ENCODE results near the gene PIGC. TPM values are rescaled to one million over a fixed set of nuclear protein-coding genes. Genes with fewer than 3 reads are reported as not detected.

The PIGC gene
- total and polyA plus RNA-seq, 2 donors (not counting 3 experiments of a cell fraction or from before 2014, with no cell fraction given): 16.1 to 25.8 TPM

GRCh38 chr1:172408958-172409357, 34.9 kb downstream of the PIGC start:
- intact Hi-C loops (cut with micrococcal nuclease) (no loop called here), dilution Hi-C loops (cut with MboI; ENCODE audit: extremely low pct_ligation_motif_present, low sequenced_read_pairs) (loop anchor here (25.0 kb wide), 1 partner anchor 397 kb away; no protein-coding TSS in a partner anchor)
- Histone ChIP-seq H3K27me3 (ENCODE audit: control insufficient read depth in 2 of 2, insufficient read depth in 2 of 2, low read length in 2 of 2) (no peaks in the 10 kb centered on the region), H4K20me1 (replicated peaks; ENCODE audit: control insufficient read depth, extremely low read depth, insufficient read depth, low read length) (no peaks in the 10 kb centered on the region), H3K4me3 (replicated peaks in 1 of 3; ENCODE audit: insufficient read depth in 1 of 3, low read depth in 1 of 3, low read length in 3 of 3) (no peak overlapping the region), H3K27ac (ENCODE audit: insufficient read depth, low read depth, low read length) (no peak overlapping the region), H2AFZ (ENCODE audit: low read depth, low read length) (no peak overlapping the region), H3K9me3 (replicated peaks; ENCODE audit: control insufficient read depth, insufficient read depth, low read length) (no peaks in the 10 kb centered on the region), H3K4me2 (ENCODE audit: insufficient read depth, low read length) (no peak overlapping the region), H3K79me2 (ENCODE audit: control insufficient read depth, insufficient read depth, low read length) (no peaks in the 10 kb centered on the region), H3K36me3 (ENCODE audit: control insufficient read depth in 2 of 2, extremely low read depth in 1 of 2, insufficient read depth in 2 of 2, low read length in 2 of 2) (no peaks in the 10 kb centered on the region), H3K9ac (replicated peaks; ENCODE audit: extremely low read depth, insufficient read depth, low read length) (no peak overlapping the region), H3K4me1 (ENCODE audit: control insufficient read depth, extremely low read depth, insufficient read depth, low read length) (no peaks in the 10 kb centered on the region), H3K9me1 (replicated peaks; ENCODE audit: control insufficient read depth, extremely low read depth, insufficient read depth, low read length) (no peaks in the 10 kb centered on the region)
- POLR2A ChIA-PET: no interaction called here
- FAIRE-seq: no peak
- BruUV-seq (replicated peaks): no TSS peak
- CTCF ChIA-PET: interaction anchor here (1.0 to 3.0 kb wide), 2 partner anchors 11 to 406 kb away, joined by 3 to 6 read pairs; partner anchors contain the start of gene C1orf105
- TF ChIP-seq CTCF (IDR thresholded peaks at IDR 0.05; ENCODE audit: extremely low read depth in 1 of 2, insufficient read depth in 1 of 2, low read depth in 1 of 2, low read length in 2 of 2) (no peak), MAX (IDR thresholded peaks at IDR 0.05; ENCODE audit: insufficient read depth, insufficient read length) (no peak), MYC (IDR thresholded peaks at IDR 0.05; ENCODE audit: low read depth, low read length) (no peak), EZH2 (IDR thresholded peaks at IDR 0.05; ENCODE audit: borderline replicate concordance, low read depth, low read length, severe bottlenecking) (no peak), GATA2 (IDR thresholded peaks at IDR 0.05; ENCODE audit: insufficient read depth, insufficient read length, low read depth, low read length) (no peak), POLR2AphosphoS5 (IDR thresholded peaks at IDR 0.05; ENCODE audit: insufficient read depth, low read depth, low read length) (no peak), POLR2A (IDR thresholded peaks at IDR 0.05; ENCODE audit: low read depth, low read length) (no peak), JUN (IDR thresholded peaks at IDR 0.05; ENCODE audit: borderline replicate concordance, insufficient read depth, insufficient read length, low read depth) (no peak), FOS (IDR thresholded peaks at IDR 0.05; ENCODE audit: borderline replicate concordance, insufficient read depth, low read length) (no peak)
- no peak for DNase-seq (ENCODE audit: low read depth, low spot score)
